HuH-7 (cell line): ENCODE measurements around the gene TMEM52.
"Not testable (repeated sequence)": the region's sequence is repeated elsewhere in the genome, so short reads cannot be mapped to it uniquely, and the experiment has no call there.

Experiments
- DNase-seq: peaks from one replicate; pipeline ENCODE4 v3.0.0; 2011; ENCODE audit warnings: low spot score

TMEM52 gene

DNA sequence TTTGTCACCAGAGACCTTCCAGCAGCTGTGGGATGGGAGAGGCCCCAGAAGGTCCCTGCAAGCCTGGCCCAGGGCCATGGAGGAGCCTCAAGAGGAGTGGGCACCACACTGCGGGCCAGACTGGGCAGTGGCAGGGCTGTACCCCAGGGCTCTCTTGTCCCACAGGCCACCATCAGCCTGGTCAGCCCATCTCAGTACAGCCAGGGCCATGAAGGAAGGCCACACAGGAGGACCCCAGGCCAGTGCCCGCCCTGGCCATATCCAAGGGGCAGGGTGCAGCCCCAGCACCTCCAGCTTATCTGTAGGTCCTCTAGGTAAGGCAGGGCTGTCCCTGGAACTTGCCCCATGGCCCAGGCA lies 25.1 kb downstream of the TMEM52 start:
- DNase-seq = no peak

- no peak for DNase-seq
These were observed 25.6 kb downstream of the TMEM52 start for GRCh38 chr1:1893291-1893985.

DNA sequence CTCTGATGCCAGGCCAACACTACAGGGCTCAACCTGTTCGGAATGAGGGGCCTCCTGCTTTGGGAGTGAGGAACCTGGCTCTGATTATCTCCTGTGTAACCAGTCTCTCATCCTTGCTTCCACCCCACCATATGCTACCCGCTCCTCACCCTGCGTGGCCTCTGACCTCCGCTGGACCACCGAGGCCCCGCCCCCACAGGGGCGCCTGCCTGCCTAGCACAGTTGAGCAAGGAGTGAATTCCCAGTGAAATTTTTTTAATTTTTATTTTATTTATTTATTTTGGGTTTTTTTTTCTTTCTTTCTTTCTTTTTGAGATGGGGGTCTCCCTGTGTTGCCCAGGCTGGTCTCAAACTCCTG lies 26.3 kb downstream of the TMEM52 start:
- no peak for DNase-seq

DNA sequence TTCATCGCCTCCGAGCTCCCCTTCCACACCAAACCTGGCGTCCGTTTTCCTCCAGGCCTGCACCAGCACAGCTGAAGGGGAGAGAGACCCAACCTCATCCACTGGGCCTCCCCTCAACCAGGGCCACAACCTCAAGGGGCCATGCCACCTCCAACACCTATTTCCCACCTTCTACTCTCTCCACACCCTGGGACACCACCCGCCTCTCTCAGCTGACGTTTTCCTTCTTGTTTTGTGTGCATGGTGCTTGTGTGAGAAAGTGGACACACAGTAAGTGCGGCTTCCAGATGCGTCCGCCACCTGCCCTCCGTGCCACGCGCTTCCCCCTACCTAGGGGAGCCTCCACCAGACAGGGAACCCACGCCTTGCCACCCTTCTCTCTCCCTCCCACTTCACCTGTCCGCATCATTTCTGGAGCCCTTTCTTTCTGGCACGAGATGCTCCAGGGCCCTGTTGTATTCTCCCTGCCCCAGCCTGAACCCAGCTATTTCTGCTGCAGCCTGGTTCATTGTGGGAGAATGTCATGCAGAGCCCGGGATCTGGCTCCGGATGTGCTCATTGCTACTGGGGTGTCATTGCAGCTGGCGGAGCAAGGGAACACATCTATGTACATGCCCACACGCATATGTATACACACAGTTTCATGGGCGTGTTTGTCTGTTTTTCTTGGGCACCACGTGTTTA lies 26.9 kb downstream of the TMEM52 start:
- DNase-seq = no peak

- DNase-seq = peak; percentile 88
These were observed 27.6 kb downstream of the TMEM52 start for GRCh38 chr1:1891349-1892078.

- DNase-seq = peak; percentile 93
These were observed 28.4 kb downstream of the TMEM52 start, which contains the start of gene GNB1 for GRCh38 chr1:1890506-1891348. Gene GNB1 (minus strand): TSS chr1:1891087. CDS start chr1:1825453, 65,634 bp downstream.

DNA sequence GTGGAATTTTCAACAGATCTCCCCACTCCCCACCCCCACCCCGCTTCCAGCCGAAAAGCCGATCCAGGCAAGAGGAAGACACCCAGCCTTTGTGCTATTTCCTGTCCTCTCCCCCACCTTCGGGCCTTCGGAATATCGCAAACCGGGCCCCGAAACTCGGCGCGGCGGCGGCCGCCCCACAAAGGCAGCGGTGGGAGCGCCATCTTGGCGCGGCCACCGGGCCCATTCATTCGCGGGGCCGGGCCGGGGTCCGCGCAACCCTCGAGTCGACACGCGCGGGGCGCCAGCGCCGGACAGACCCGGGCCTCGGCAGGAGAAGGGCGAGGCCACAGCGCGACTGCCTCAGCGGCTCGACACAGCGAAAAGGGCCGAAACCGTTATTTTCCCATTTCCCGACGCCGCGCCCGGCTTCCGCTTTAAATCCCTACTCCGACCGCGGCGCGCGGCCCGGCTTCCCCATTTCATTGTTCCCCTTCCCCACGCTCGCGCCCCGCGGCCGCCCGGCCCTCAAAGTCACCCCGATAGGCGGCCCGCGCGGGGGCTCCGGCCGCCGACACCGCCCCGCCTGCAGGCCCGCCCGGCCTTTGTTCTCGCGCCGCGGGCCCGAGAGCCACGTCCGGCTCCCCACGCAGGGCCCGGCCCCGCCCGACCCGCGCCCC lies 29.1 kb downstream of the TMEM52 start:
- no peak for DNase-seq

DNA sequence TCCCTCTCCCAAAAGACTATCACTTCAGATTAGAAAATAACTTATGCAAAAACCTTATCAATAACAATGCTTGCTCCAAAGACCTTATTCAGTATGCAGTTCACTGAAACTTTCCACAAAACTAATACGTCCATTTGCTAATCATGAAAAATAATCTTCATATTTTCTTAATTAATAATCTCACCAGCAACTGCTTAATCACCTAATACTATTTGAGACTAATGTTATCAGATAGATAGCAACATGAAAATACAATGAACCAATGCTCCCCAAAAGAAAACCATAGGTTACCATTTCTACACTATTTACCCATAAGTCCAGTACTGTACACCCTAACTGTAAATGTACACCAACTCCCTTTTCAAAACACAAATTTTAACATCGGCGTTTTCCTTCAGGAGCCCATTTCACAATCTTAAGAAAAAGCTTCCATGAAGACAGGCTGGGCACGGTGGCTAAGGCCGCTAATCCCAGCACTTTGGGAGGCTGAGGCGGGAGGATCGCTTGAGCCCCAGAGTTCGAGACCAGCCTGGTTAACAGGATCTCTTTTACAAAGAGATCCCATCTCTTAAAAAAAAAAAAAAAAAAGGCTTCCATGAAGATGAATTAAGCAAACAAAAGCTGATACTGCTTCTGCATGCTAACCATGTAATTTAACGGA lies 29.9 kb downstream of the TMEM52 start:
- DNase-seq = no peak

GRCh38 chr1:1883890-1884289 lies 35.2 kb downstream of the TMEM52 start:
- not testable (repeated sequence) for DNase-seq

GRCh38 chr1:1883092-1883873 lies 35.8 kb downstream of the TMEM52 start:
- no peak for DNase-seq

DNA sequence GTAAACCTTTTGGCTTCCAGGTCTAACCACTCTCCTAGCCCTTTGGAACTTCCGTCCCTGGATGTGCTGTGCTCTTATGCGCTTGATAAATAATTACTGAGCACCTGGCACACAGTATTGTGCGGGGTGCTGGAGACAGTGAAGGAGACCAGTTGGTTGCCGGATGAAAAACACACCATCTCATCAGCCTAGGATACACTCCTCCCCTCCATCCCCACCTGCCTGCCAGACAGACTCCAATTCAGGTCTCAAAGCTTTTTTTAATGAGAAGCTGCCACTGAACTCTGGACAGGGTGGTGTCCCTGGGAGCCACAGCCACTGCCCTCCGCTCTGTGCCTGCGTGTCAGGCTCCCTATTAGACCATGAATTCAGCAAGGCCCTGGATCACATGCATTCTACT lies 37.4 kb downstream of the TMEM52 start:
- DNase-seq = no peak

DNA sequence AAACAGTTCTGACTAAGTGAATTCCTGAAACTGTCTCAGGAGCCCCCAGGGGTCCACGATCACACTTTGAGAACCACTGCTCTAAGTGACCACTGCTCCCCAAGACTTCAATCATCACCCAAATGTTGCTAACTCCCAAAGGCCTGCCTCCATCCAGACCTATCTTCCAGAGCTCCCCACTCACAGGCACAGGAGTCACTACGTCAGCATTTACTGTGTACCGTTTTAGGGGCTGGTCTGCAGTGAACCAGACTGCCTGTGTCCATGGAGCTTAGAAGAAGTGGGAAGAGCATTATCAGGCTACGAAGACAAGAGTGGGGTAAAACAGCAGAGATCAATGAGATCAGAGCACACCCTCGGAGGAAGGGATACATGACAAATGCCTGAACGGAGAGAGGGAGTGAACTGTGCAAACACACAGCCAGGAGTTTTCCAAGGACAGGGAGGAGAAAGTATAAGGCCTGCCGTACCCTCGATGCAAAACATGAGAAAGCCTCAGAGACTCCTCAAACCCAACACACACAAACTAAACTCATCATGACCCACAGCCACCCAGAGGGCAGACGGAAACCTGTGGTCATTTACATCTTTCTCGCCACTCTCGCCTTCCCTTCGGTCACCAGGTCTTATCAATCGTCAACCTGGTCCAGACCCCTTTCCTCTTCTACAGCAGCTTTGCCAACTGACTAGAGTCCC lies 38.3 kb downstream of the TMEM52 start:
- DNase-seq = no peak

DNA sequence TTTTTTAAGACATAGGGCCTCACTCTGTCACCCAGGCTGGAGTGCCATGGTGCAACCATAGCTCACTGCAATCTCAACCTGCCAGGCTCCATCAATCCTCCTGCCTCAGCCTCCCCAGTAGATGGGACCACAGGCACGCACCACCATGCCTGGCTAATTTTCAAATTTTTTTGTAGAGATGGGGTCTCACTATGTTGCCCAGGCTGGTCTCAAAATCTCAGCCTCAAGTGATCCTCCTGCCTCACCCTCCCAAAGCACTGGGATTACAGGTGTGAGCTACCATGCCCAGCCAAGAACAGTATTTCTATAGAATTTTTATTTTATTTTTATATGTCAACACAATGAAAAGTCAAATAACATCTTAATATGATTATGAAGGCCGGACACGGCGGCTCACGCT lies 39.1 kb downstream of the TMEM52 start:
- DNase-seq = no peak

DNA sequence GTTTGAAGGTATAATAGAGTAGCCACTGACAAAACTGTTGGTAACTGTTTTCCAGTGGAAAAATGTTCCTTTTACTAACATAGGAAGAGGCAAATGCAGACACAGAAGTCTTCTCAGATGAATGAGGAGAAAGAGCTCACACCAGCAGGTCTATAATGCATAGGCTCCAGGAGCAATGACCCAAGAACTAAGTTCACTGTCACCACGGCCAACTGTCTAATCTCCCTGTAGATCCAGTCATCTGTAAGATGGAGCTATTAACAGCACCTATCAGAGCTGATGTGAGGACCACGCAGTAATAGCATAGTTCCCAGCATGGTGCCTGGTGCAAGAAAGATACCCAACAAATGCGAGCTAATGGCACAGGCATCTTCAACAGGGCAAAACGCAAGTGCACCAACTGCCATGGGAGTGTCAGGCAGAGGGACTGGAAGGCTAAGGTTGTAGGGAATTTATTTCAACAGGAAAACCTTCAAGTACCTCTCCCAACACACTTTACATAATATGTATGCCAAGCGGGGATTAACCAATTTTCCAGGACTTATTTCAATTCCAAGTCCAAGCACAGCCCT lies 41.1 kb downstream of the TMEM52 start:
- DNase-seq = no peak

GRCh38 chr1:1876335-1876930 lies 42.6 kb downstream of the TMEM52 start:
- no peak for DNase-seq

GRCh38 chr1:1875932-1876331 lies 43.1 kb downstream of the TMEM52 start:
- no peak for DNase-seq

GRCh38 chr1:1874901-1875300 lies 44.2 kb downstream of the TMEM52 start:
- DNase-seq = no peak

GRCh38 chr1:1873186-1873585 lies 45.9 kb downstream of the TMEM52 start:
- DNase-seq = no peak
